DMS153 treated with DMSO at 0.1 percent for 48 hours (cell line): ENCODE data around the gene SPAG17.

Source experiments
- DNase-seq: peaks from one replicate; lab custom pipeline; 2025; ENCODE audit not compliant: unreplicated experiment; lab: John Stamatoyannopoulos, UW

The SPAG17 gene

GRCh38 chr1:118185084-118185832 is at the start of gene SPAG17:
SPAG17 (minus strand) TSS chr1:118185228; CDS start chr1:118185157, 71 bp downstream.
- DNase-seq: no peak

DNA sequence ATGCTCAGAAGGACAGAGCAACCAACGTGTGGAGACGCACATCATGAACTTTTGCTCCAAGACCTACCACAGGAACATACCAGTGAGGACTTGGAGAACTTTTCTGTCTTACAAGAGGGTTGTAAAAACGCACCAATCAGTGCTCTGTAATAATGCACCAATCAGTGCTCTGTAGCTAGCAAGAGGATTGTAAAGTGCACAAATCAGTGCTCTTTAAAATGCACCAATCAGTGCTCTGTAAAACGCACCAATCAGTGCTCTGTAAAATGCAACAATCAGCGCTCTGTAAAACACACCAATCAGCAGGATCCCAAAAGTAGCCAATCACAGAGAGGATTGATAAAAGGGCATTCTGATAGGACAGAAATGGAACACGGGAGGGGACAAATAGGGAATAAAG is 40.4 kb upstream of the SPAG17 start:
- no peak for DNase-seq

GRCh38 chr1:118223426-118223825 is 38.4 kb upstream of the SPAG17 start:
- no peak for DNase-seq

DNA sequence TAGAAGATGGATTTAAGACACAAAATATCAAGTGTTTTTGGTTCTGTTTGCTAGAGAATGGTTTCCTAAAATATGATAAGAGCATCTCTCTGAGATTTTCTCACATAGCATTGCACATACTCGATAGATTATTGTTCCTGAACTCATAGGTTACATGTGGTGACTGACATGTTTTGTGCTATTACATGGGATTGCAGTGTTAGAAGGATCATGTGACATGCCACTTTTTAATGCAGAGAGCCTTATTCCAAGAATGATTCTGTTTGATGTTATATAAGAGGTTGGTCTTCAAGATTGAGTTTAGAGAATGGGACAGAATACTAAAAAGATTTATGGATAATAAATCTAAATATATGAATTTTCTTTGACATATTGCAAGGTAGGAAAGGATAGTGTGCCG is 34.4 kb upstream of the SPAG17 start:
- DNase-seq: no peak

- DNase-seq: no peak
These were observed 32.3 kb upstream of the SPAG17 start for GRCh38 chr1:118217141-118217838.

DNA sequence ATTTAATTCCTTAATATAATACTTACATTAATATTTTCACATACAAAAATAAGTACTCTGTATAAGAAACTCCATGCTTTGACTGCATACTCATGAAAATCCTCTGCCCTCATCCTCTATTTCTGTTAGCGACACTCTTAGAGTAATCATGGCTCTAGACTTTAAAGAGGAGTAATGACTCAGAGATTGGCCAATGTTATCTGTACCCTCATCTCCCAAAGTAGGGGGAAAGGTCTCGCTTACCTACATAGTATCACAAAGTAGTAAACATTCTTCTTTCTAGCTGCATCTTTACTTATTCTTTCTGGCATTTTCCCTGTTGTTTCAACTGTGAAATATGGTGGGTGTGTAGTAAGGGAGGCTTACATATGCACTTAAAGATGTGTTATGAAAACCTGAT is 29.8 kb upstream of the SPAG17 start:
- DNase-seq: no peak

DNA sequence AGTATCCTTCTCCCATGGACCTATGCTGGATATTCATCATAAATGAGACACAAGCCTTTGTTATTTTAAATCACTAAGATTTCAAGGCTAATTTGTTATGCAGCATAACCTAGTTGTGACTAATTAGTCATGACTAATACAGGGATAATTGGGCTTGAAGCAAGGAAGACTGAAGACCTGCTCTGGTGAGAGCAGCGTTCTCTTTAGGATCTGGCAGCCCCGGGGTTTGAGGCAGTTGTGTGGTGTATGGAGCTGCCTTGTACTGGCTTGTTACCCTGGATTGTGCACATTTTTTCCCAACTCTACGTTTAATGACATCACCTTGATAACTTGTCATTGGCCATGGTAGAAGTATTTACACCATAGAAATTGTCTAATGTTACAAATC is 25.7 kb upstream of the SPAG17 start:
- DNase-seq: no peak

GRCh38 chr1:118210051-118210722 is 25.2 kb upstream of the SPAG17 start:
- DNase-seq: no peak

DNA sequence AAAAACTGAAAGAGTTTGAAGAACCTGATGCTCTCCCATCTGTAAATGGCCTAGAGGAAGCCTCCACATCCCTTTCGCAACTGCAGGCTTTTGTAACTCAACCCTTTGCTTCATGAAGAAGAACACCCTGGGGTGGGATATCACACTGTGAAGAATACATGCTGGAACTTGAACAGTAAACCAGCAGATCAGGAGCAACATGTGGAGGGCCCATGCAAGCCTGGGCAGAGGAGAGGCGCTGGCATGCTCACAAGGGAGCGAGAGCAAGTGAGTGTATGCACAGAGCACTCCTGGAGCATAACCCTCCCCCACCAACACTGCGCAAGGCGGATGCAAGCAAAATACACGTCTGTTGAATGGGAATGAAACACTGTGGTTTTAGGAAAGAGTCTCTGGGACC is 24.6 kb upstream of the SPAG17 start:
- DNase-seq: no peak

GRCh38 chr1:118206966-118207365 is 21.9 kb upstream of the SPAG17 start:
- DNase-seq: no peak

DNA sequence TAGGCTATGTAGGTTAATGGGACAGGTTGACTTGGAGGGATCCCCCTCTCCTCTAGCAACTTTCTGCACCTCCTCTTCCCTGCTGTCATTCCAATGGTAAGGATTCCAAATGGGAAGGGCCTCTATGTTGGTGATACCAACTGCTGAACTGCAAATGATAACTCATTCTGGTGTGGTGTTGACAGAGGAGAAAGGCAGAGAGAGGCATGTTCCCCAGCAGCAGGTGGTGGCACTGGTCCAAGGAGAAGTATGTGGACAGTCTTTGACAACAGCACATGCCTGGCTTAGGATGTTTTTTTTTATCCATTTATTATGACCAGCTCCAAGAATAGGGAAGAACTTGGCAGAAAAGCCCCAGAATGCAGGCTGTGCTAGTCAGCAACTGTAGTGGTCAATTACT is 19.6 kb upstream of the SPAG17 start:
- DNase-seq: peak; percentile 7

- DNase-seq: no peak
These were observed 19.1 kb upstream of the SPAG17 start for GRCh38 chr1:118204105-118204504.

DNA sequence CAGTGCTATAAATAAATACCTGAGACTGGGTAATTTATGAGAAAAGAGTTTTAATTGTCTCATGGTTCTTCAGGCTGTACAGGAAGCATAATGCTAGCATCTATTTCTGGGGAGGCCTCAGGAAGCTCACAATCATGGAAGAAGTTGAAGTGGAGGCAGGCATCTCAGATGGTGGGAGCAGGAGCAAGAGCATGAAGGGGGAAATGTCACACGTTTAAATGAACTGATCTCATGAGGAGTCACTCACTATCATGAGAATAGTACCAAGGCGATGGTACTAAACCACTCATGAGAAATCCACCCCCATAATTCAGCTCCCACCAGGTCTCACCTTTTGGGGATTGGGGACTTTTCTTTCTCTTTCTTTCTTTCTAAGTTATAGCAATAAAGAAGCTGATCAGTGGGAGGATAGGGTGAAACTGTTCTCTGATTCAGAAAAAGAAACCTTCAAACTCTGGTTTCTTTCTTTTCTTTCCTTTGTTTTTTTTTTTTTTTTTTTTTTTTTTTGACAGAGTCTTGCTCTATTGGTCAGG is 17.1 kb upstream of the SPAG17 start:
- no peak for DNase-seq

DNA sequence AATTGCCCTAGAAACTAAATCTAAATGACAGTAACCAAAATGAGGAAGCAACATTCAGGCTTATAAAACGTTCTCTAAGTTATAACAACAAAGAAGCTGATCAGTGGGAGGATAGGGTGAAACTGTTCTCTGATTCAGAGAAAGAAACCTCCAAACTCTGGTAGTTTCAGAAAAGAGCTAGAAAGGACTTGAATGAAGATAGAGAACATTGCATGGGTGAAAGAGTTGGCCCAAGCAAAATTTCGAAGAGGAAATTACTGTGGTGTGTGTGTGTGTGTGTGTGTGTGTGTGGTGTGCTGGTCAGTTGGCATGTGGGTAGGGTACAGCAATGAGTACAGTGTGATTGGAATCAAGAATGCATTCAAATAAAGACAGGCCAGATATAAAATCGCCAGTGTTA is 16.5 kb upstream of the SPAG17 start:
- DNase-seq: no peak

DNA sequence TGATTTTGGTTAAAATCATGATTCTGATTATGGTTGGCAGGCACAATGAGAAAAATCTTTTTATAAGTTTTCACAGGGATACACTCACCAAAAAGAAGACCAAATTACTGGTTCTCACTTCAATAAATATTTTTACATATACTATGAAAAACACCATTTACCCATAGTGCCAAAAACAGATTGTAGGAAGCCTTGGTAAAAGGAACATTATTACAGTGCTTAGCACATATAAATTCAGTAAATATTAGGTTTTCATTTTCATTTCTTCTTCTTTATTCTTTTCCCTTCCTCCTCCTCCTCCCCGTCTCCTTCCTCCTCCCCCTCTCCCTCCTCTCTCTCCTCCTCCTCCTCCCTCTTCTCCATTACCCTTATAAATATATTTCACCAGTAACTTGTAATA is 15.8 kb upstream of the SPAG17 start:
- no peak for DNase-seq

GRCh38 chr1:118190561-118190960 is 5.5 kb upstream of the SPAG17 start:
- DNase-seq: no peak

DNA sequence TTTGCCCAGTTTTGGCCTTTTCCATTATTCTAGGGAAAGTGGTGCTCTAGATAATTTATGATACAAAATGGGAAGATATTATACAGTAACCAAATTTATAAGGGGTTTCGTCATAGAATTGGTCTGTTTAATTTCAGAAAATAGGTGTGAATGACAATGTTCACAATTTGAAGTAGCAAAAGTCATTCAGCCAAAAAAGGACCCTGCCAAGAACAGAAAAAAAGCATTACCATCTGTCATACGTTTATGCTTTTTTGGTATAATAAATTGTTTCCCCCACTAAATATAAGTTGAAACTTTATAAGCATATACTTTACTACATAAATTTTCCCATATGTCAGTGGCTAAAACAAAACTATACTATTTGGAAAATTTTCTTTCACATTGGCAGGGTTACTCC is 4.5 kb upstream of the SPAG17 start:
- no peak for DNase-seq

DNA sequence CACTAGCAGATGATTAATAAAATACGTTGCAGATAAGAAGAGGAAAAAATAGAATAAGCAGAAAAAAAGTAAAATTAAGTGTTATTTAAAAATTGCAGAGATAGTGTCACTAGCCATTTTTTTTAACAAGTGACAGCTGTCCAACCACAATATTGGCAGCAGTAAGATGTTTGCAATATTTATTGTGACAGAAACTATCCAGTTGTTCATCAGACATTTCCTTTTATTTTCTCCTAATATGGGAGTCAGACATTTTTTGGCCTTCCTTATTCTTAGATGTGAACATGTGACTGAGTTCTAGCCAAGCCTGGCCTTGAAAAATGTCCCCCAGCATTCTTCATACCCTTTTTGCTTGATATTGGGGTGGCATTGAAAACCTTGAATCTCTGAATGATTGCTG is 3.4 kb upstream of the SPAG17 start:
- DNase-seq: no peak

DNA sequence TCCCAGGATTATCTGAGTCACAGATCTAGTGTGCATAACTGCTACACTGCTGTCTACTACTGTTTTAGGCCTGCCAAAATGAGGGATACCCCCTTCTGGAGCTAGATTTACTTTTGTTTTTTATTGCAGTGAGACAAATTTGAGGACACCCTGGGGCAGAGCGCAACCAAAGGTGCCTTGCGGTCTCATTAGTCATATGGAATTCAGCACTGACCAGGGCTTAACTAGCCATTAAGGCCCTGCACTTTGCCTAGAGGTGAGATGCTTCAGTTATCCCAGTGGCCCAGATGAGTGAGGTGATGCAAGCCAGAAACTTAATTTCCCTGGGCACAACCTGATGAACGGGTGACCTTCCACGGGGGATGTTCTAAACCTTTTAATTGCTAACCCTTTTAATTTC is 998 bp upstream of the SPAG17 start:
- no peak for DNase-seq

DNA sequence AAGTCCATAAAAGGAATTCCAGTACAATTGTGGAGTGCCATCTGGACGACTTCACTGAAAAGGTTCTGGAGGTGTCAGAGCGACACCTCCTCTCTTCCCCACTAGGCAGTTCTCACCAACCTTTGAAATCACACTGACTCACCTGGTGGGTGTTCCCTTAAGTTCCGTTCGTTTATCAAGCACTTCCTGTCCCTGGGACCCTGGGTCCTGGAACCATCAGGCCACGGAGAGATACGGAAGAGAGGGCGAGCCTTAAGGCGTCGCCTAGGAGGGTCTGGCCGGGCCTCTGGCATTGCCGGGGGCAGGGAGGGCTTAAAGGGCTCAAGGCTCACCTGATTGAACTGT is 317 bp downstream of the SPAG17 start:
- no peak for DNase-seq

DNA sequence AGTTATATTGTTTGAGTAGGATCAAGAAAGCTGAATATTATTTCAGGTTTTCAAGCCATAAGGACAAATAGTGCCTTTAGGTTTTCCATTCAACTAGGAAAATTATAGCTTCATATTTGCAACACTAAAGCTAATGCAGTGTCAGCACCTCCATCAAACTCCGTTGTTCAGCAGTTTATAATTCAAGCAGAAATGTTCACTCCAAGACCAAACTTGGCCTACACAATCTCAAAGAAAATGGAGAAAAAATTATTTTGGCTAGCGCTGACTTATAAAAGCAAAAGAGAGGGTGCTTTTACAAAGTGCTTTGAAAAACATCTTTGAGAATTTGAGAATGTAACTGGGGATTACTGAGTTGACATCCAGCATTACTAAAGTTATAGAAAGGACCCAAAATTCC is 1.4 kb downstream of the SPAG17 start:
- no peak for DNase-seq

DNA sequence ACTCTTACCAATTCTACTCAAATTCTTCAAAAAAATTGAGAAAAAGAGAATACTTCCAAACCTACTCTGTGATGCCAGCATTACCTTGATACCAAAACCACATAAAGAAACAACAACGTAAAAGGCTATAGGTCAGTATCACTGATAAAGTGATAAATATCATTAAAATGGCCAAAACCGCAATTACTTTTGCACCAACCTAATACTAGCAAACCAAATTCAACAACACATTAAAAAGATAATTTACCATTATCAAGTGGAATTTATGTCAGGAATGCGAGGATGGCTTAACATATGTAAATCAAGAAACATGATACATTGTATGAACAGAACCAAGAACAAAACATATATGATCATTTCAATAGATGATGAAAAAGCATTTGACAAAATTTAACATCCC is 7.0 kb downstream of the SPAG17 start:
- no peak for DNase-seq
